AG10803 (cell line): ENCODE data around the gene ATF7.

ENCODE experiments used
- DNase-seq: peaks from one replicate; pipeline ENCODE4 v3.0.0; 2010; ENCODE audit warnings: low read depth
- H3K4me3 ChIP-seq: 2 replicates; pipeline ENCODE4 v1.5.1; 2011; ENCODE audit warnings: mild to moderate bottlenecking, low read length, control low read depth
- TF ChIP-seq, protein P1 (sequence below): conservative IDR thresholded peaks from 2 replicates; pipeline ENCODE4 v1.5.1; 2011; ENCODE audit warnings: mild to moderate bottlenecking, low read length, control low read depth, inconsistent platforms

ATF7 gene

DNA sequence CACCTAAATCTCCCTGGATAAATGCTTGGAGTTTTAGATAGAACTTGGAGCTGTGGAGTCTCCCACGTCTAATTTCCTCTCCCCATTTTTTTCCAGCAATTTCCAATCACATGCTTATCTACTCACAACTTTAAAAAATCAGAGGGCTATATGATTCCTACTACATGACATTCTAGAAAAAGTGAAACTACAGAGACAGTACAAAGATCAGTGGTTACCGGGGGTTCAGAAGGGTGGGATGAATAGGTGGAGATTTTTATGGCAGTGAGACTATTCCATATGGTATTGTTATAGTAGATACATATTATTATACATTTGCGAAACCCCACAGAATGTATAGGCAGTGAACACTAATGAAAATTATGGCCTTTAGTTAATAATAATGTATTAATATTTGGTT lies 35.5 kb downstream of the ATF7 start:
- DNase-seq = no peak
- H3K4me3 ChIP-seq = no peak overlapping the region
- TF ChIP-seq, protein P1, sequence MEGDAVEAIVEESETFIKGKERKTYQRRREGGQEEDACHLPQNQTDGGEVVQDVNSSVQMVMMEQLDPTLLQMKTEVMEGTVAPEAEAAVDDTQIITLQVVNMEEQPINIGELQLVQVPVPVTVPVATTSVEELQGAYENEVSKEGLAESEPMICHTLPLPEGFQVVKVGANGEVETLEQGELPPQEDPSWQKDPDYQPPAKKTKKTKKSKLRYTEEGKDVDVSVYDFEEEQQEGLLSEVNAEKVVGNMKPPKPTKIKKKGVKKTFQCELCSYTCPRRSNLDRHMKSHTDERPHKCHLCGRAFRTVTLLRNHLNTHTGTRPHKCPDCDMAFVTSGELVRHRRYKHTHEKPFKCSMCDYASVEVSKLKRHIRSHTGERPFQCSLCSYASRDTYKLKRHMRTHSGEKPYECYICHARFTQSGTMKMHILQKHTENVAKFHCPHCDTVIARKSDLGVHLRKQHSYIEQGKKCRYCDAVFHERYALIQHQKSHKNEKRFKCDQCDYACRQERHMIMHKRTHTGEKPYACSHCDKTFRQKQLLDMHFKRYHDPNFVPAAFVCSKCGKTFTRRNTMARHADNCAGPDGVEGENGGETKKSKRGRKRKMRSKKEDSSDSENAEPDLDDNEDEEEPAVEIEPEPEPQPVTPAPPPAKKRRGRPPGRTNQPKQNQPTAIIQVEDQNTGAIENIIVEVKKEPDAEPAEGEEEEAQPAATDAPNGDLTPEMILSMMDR = no peak

- TF ChIP-seq, protein P1 = no peak
- DNase-seq = no peak
- no peak overlapping the region for H3K4me3 ChIP-seq
Observed at GRCh38 chr12:53589915-53590314, 36.3 kb downstream of the ATF7 start.

- TF ChIP-seq, protein P1 = no peak
- no peak for DNase-seq
- H3K4me3 ChIP-seq = no peak overlapping the region
Observed at GRCh38 chr12:53589423-53589822, 36.8 kb downstream of the ATF7 start.

- TF ChIP-seq, protein P1 = no peak
- H3K4me3 ChIP-seq = no peak overlapping the region
- DNase-seq = no peak
Observed at GRCh38 chr12:53588123-53588522, 38.1 kb downstream of the ATF7 start.

DNA sequence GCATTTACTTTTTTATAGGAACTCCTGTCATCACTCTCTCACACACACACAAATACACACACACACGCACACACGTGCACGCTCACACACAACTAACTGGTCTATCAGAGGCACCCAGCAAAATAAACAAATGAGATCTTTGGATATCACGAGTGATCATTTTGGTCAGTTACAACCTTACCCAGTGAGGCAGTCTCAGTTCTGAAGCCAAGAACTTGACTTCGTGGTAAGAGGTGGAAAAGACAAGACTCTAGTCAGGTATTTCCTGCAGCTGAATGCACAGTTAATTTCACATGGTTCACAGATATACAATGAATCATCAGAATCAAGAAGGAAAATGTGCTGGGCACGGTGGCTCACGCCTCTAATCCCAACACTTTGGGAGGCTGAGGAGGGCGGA lies 39.4 kb downstream of the ATF7 start:
- TF ChIP-seq, protein P1 = no peak
- no peak for DNase-seq
- no peak overlapping the region for H3K4me3 ChIP-seq

- DNase-seq = no peak
- TF ChIP-seq, protein P1 = no peak
- H3K4me3 ChIP-seq = no peak overlapping the region
Observed at GRCh38 chr12:53585448-53586125, 40.6 kb downstream of the ATF7 start.

GRCh38 chr12:53579545-53579955 lies 46.6 kb downstream of the ATF7 start:
- TF ChIP-seq, protein P1 = no peak
- DNase-seq = no peak
- no peak overlapping the region for H3K4me3 ChIP-seq
